Kidney (tissue), 14 donors: Measurements from ENCODE around the gene WDR70. TPM values are rescaled to one million over a fixed set of nuclear protein-coding genes. Genes with fewer than 3 reads are reported as not detected.

Experiments
- DNase-seq, 5 donors: peaks; one replicate each; pipeline ENCODE4 v3.0.0-alpha.2; 2013 to 2020
- FAIRE-seq: peaks from 2 replicates; lab custom pipeline; 2012; peaks lifted over from hg19 to GRCh38; lab: Jason Lieb, UNC
- H3K27ac ChIP-seq, 2 donors: one replicate each; pipeline ENCODE4 v1.7.0; 2013; ENCODE audit warnings: low read depth in 2 of 2, low read length in 2 of 2, inconsistent platforms in 1 of 2
- H3K27me3 ChIP-seq: one replicate; pipeline ENCODE4 v1.7.1; 2013; ENCODE audit warnings: low read length, inconsistent platforms; ENCODE audit not compliant: control insufficient read depth, insufficient read depth
- H3K36me3 ChIP-seq, 3 donors: one replicate each; pipeline versions ENCODE4 v1.7.0 to v1.7.1; 2013; ENCODE audit warnings: low read length in 3 of 3, control low read depth in 1 of 3, inconsistent platforms in 1 of 3; ENCODE audit not compliant: insufficient read depth in 3 of 3, control insufficient read depth in 2 of 3
- H3K4me1 ChIP-seq, 3 donors: one replicate each; pipeline versions ENCODE4 v1.7.0 to v1.7.1; 2013; ENCODE audit warnings: low read length in 3 of 3, inconsistent platforms in 1 of 3, low read depth in 1 of 3; ENCODE audit not compliant: control insufficient read depth in 2 of 3, insufficient read depth in 2 of 3
- H3K4me3 ChIP-seq, 3 donors: one replicate each; pipeline versions ENCODE4 v1.7.0 to v1.8.1; 2013; ENCODE audit warnings: low read length in 3 of 3, control low read depth in 1 of 3, inconsistent platforms in 1 of 3
- H3K9ac ChIP-seq, 3 donors: one replicate each; pipeline versions ENCODE4 v1.7.0 to v1.7.1; 2013; ENCODE audit warnings: low read length in 3 of 3, control low read depth in 1 of 3, inconsistent platforms in 1 of 3
- H3K9me3 ChIP-seq, 3 donors: one replicate each; pipeline versions ENCODE4 v1.7.0 to v1.7.1; 2013; ENCODE audit warnings: low read length in 3 of 3, control low read depth in 1 of 3, inconsistent platforms in 1 of 3; ENCODE audit not compliant: control insufficient read depth in 2 of 3, insufficient read depth in 1 of 3
- intact Hi-C: fragments of 100-400 bp; cut with DNase I; formaldehyde crosslinking; loops from one replicate; pipeline ENCODE4 v1.11.1; 2022
- polyA plus RNA-seq: library from polyadenylated mRNA; stranded (reverse); fragments of 350-450 nt; fragmentation: Illumina TruSeq; extraction: RNeasy Lipid Tissue Mini Kit (QIAGEN cat#74804); gene quantifications from one replicate; pipeline ENCODE4 v1.2.3, GENCODE V29; 2014; ENCODE audit warnings: low read depth, low replicate concordance; ENCODE audit not compliant: insufficient read depth
- total RNA-seq: library from RNA; stranded (reverse); fragmentation: NEBNext Ultra II Directional; extraction: Animal tissue kit (Norgen Biotek cat#: 25700); gene quantifications from one replicate; pipeline ENCODE4 v1.2.1, GENCODE V29; 2021
- TF ChIP-seq, protein P1 (sequence below): IDR thresholded peaks from 3 replicates; pipeline ENCODE4 v1.5.1; 2012; ENCODE audit warnings: mild to moderate bottlenecking, moderate library complexity, borderline replicate concordance; ENCODE audit not compliant: insufficient read depth; ENCODE audit errors: extremely low read depth
- donor health status: control.
- donor health status: control.
- donor health status: control.
- donor health status: control.
- donor health status: control.
- donor health status: DM: yes; HTN: yes; CAD: no.
- donor health status: Normal renal cell carcinoma (clear cell type).

Gene WDR70
- total and polyA plus RNA-seq, 2 donors from 2014 or later: 27.2 to 32.3 TPM

GRCh38 chr5:37715992-37716391 lies 336.9 kb downstream of the WDR70 start:
- TF ChIP-seq, protein P1, sequence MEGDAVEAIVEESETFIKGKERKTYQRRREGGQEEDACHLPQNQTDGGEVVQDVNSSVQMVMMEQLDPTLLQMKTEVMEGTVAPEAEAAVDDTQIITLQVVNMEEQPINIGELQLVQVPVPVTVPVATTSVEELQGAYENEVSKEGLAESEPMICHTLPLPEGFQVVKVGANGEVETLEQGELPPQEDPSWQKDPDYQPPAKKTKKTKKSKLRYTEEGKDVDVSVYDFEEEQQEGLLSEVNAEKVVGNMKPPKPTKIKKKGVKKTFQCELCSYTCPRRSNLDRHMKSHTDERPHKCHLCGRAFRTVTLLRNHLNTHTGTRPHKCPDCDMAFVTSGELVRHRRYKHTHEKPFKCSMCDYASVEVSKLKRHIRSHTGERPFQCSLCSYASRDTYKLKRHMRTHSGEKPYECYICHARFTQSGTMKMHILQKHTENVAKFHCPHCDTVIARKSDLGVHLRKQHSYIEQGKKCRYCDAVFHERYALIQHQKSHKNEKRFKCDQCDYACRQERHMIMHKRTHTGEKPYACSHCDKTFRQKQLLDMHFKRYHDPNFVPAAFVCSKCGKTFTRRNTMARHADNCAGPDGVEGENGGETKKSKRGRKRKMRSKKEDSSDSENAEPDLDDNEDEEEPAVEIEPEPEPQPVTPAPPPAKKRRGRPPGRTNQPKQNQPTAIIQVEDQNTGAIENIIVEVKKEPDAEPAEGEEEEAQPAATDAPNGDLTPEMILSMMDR: no peak
- no peaks in the 10 kb centered on the region for H3K27me3 ChIP-seq
- DNase-seq: no peak
- H3K36me3 ChIP-seq: no peaks in the 10 kb centered on the region
- no peak overlapping the region for H3K27ac ChIP-seq
- H3K4me3 ChIP-seq: no peak overlapping the region
- H3K4me1 ChIP-seq: peaks cover 0 to 4% (median 0%) of the 10 kb centered on the region in 3 donors
- intact Hi-C loops: no loop called here
- H3K9me3 ChIP-seq: no peaks in the 10 kb centered on the region
- FAIRE-seq: no peak
- H3K9ac ChIP-seq: no peak overlapping the region

DNA sequence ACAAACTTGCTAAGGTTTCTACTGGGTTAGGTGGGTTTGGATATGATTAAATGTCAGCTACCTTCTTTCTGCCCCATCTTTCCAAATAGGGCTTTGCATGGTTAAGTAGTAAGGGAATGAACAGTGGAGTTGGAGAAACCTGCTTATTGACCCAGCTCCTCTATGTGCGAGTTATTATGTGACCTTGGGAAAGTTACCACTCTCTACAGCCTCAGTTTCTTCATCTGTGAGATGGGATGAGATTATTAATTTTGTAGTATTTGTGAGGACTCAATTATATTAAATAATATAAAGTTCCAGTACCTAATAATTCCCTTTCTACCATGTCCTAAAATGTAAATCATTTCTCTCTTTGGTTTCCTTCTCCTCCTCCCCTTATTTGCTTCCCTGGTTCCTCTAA lies 337.3 kb downstream of the WDR70 start:
- Histone ChIP-seq H3K9me3 (no peaks in the 10 kb centered on the region), H3K9ac (no peak overlapping the region), H3K36me3 (peaks cover 0 to 3% (median 0%) of the 10 kb centered on the region in 3 donors), H3K4me1 (peaks cover 0 to 4% (median 0%) of the 10 kb centered on the region in 3 donors), H3K27ac (no peak overlapping the region), H3K4me3 (no peak overlapping the region), H3K27me3 (no peaks in the 10 kb centered on the region)
- FAIRE-seq (no peak), DNase-seq (no peak)
- intact Hi-C loops: no loop called here
- TF ChIP-seq, protein P1: no peak

DNA sequence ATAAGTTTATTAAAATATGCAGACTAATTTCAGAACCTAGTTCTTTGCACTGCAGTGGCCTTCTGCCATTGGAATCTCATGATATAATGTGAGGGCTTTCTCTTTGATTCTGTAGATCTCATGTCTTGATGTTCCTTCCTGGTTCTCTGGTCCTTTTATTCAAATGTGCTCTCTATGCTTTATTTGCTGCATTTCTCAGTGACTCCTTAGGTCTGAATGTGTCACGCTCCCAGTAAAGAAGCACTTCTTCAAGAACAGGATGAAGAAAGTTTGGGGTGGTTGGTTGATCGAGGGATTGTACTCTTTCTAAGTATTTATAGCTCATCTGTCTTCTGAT lies 338.1 kb downstream of the WDR70 start:
- TF ChIP-seq, protein P1: no peak
- no peaks in the 10 kb centered on the region for H3K9me3 ChIP-seq
- no peak for DNase-seq
- H3K36me3 ChIP-seq: peaks cover 0 to 3% (median 0%) of the 10 kb centered on the region in 3 donors
- H3K9ac ChIP-seq: no peak overlapping the region
- no peaks in the 10 kb centered on the region for H3K27me3 ChIP-seq
- intact Hi-C loops: no loop called here
- H3K27ac ChIP-seq: no peak overlapping the region
- no peak for FAIRE-seq
- H3K4me1 ChIP-seq: peaks cover 0 to 4% (median 0%) of the 10 kb centered on the region in 3 donors
- no peak overlapping the region for H3K4me3 ChIP-seq
